ENCODE measurements around the gene SPTB. TPM values are rescaled to one million over a fixed set of nuclear protein-coding genes. Genes with fewer than 3 reads are reported as not detected.

Gene SPTB
- total and polyA plus RNA-seq, 4 donors, result 1.1 to 7.9 (median 3.5) TPM

- WGBS, 2 donors, result 95 to 100% methylated on average over 1 of the region's 1 CpG
- DNase-seq (no peak), ATAC-seq (ENCODE audit: low FRiP score) (no peak)
- intact Hi-C loops (cut with DNase I), result loop anchor here in 1 of 2 donors (5.0 kb wide), 3 partner anchors 41 to 136 kb away; no protein-coding TSS in a partner anchor
- Histone ChIP-seq H3K27me3 (ENCODE audit: control insufficient read depth in 1 of 2, insufficient read depth in 2 of 2, low read length in 1 of 2) (no peaks in the 10 kb centered on the region), H3K36me3 (ENCODE audit: control insufficient read depth in 1 of 2, insufficient read depth in 2 of 2, low read length in 1 of 2) (no peaks in the 10 kb centered on the region), H3K9me3 (ENCODE audit: control insufficient read depth, low read length) (no peaks in the 10 kb centered on the region), H3K27ac (ENCODE audit: low read depth in 1 of 2, low read length in 2 of 2) (no peak overlapping the region), H3K4me1 (ENCODE audit: control insufficient read depth in 1 of 2, insufficient read depth in 2 of 2, low read length in 2 of 2) (peaks cover 3 to 5% of the 10 kb centered on the region in 2 donors), H3K4me3 (ENCODE audit: low read length in 2 of 2) (no peak overlapping the region)
Measured at GRCh38 chr14:64801800-64802199, 77.9 kb downstream of the SPTB start.

- H3K27ac ChIP-seq (ENCODE audit: low read depth in 1 of 2, low read length in 2 of 2), result no peak overlapping the region
- no peaks in the 10 kb centered on the region for H3K9me3 ChIP-seq (ENCODE audit: control insufficient read depth, low read length)
- intact Hi-C loops (cut with DNase I), result loop anchor here in 1 of 2 donors (5.0 kb wide), 3 partner anchors 41 to 136 kb away; no protein-coding TSS in a partner anchor
- WGBS, 2 donors, result 74 to 80% methylated on average over 10 to 11 of the region's 11 CpGs
- H3K4me3 ChIP-seq (ENCODE audit: low read length in 2 of 2), result no peak overlapping the region
- H3K27me3 ChIP-seq (ENCODE audit: control insufficient read depth in 1 of 2, insufficient read depth in 2 of 2, low read length in 1 of 2), result no peaks in the 10 kb centered on the region
- no peaks in the 10 kb centered on the region for H3K36me3 ChIP-seq (ENCODE audit: control insufficient read depth in 1 of 2, insufficient read depth in 2 of 2, low read length in 1 of 2)
- DNase-seq, result no peak
- H3K4me1 ChIP-seq (ENCODE audit: control insufficient read depth in 1 of 2, insufficient read depth in 2 of 2, low read length in 2 of 2), result peaks cover 3 to 5% of the 10 kb centered on the region in 2 donors
- no peak for ATAC-seq (ENCODE audit: low FRiP score)
Measured at GRCh38 chr14:64801046-64801445, 78.7 kb downstream of the SPTB start.

GRCh38 chr14:64800000-64800399, 79.7 kb downstream of the SPTB start:
- no peak for DNase-seq
- Histone ChIP-seq H3K27me3 (ENCODE audit: control insufficient read depth in 1 of 2, insufficient read depth in 2 of 2, low read length in 1 of 2) (no peaks in the 10 kb centered on the region), H3K4me1 (ENCODE audit: control insufficient read depth in 1 of 2, insufficient read depth in 2 of 2, low read length in 2 of 2) (no peaks in the 10 kb centered on the region), H3K9me3 (ENCODE audit: control insufficient read depth, low read length) (no peaks in the 10 kb centered on the region), H3K27ac (ENCODE audit: low read depth in 1 of 2, low read length in 2 of 2) (no peak overlapping the region), H3K36me3 (ENCODE audit: control insufficient read depth in 1 of 2, insufficient read depth in 2 of 2, low read length in 1 of 2) (no peaks in the 10 kb centered on the region), H3K4me3 (ENCODE audit: low read length in 2 of 2) (no peak overlapping the region)
- 38 to 46% methylated on average over 3 of the region's 3 CpGs for WGBS, 2 donors
- ATAC-seq (ENCODE audit: low FRiP score), result no peak
- intact Hi-C loops (cut with DNase I), result loop anchor here in 1 of 2 donors (5.0 kb wide), 3 partner anchors 42 to 137 kb away; no protein-coding TSS in a partner anchor

- H3K36me3 ChIP-seq (ENCODE audit: control insufficient read depth in 1 of 2, insufficient read depth in 2 of 2, low read length in 1 of 2), result no peaks in the 10 kb centered on the region
- H3K27ac ChIP-seq (ENCODE audit: low read depth in 1 of 2, low read length in 2 of 2), result no peak overlapping the region
- no peaks in the 10 kb centered on the region for H3K4me1 ChIP-seq (ENCODE audit: control insufficient read depth in 1 of 2, insufficient read depth in 2 of 2, low read length in 2 of 2)
- DNase-seq, result no peak
- H3K27me3 ChIP-seq (ENCODE audit: control insufficient read depth in 1 of 2, insufficient read depth in 2 of 2, low read length in 1 of 2), result no peaks in the 10 kb centered on the region
- intact Hi-C loops (cut with DNase I), result no loop called here
- H3K4me3 ChIP-seq (ENCODE audit: low read length in 2 of 2), result no peak overlapping the region
- 95 to 96% methylated on average over 10 of the region's 10 CpGs for WGBS, 2 donors
- H3K9me3 ChIP-seq (ENCODE audit: control insufficient read depth, low read length), result no peaks in the 10 kb centered on the region
- ATAC-seq (ENCODE audit: low FRiP score), result no peak
Measured at GRCh38 chr14:64799555-64799954, 80.2 kb downstream of the SPTB start.

GRCh38 chr14:64796369-64796768, 83.3 kb downstream of the SPTB start:
- Histone ChIP-seq H3K9me3 (ENCODE audit: control insufficient read depth, low read length) (no peaks in the 10 kb centered on the region), H3K27ac (ENCODE audit: low read depth in 1 of 2, low read length in 2 of 2) (no peak overlapping the region), H3K36me3 (ENCODE audit: control insufficient read depth in 1 of 2, insufficient read depth in 2 of 2, low read length in 1 of 2) (no peaks in the 10 kb centered on the region), H3K27me3 (ENCODE audit: control insufficient read depth in 1 of 2, insufficient read depth in 2 of 2, low read length in 1 of 2) (no peaks in the 10 kb centered on the region), H3K4me3 (ENCODE audit: low read length in 2 of 2) (no peak overlapping the region), H3K4me1 (ENCODE audit: control insufficient read depth in 1 of 2, insufficient read depth in 2 of 2, low read length in 2 of 2) (no peaks in the 10 kb centered on the region)
- intact Hi-C loops (cut with DNase I), result no loop called here
- ATAC-seq (ENCODE audit: low FRiP score) (no peak), DNase-seq (no peak)
- WGBS, 2 donors, result 93 to 95% methylated on average over 11 of the region's 11 CpGs

GRCh38 chr14:64795921-64796320, 83.8 kb downstream of the SPTB start:
- Histone ChIP-seq H3K9me3 (ENCODE audit: control insufficient read depth, low read length) (no peaks in the 10 kb centered on the region), H3K27me3 (ENCODE audit: control insufficient read depth in 1 of 2, insufficient read depth in 2 of 2, low read length in 1 of 2) (no peaks in the 10 kb centered on the region), H3K36me3 (ENCODE audit: control insufficient read depth in 1 of 2, insufficient read depth in 2 of 2, low read length in 1 of 2) (no peaks in the 10 kb centered on the region), H3K27ac (ENCODE audit: low read depth in 1 of 2, low read length in 2 of 2) (no peak overlapping the region), H3K4me3 (ENCODE audit: low read length in 2 of 2) (no peak overlapping the region), H3K4me1 (ENCODE audit: control insufficient read depth in 1 of 2, insufficient read depth in 2 of 2, low read length in 2 of 2) (no peaks in the 10 kb centered on the region)
- 80 to 90% methylated on average over 3 of the region's 3 CpGs for WGBS, 2 donors
- intact Hi-C loops (cut with DNase I), result no loop called here
- DNase-seq, result no peak
- no peak for ATAC-seq (ENCODE audit: low FRiP score)

- ATAC-seq (ENCODE audit: low FRiP score) (no peak), DNase-seq (no peak)
- Histone ChIP-seq H3K9me3 (ENCODE audit: control insufficient read depth, low read length) (no peaks in the 10 kb centered on the region), H3K27me3 (ENCODE audit: control insufficient read depth in 1 of 2, insufficient read depth in 2 of 2, low read length in 1 of 2) (no peaks in the 10 kb centered on the region), H3K27ac (ENCODE audit: low read depth in 1 of 2, low read length in 2 of 2) (no peak overlapping the region), H3K4me3 (ENCODE audit: low read length in 2 of 2) (no peak overlapping the region), H3K36me3 (ENCODE audit: control insufficient read depth in 1 of 2, insufficient read depth in 2 of 2, low read length in 1 of 2) (no peaks in the 10 kb centered on the region), H3K4me1 (ENCODE audit: control insufficient read depth in 1 of 2, insufficient read depth in 2 of 2, low read length in 2 of 2) (no peaks in the 10 kb centered on the region)
- intact Hi-C loops (cut with DNase I), result no loop called here
- WGBS, 2 donors, result 94 to 96% methylated on average over 15 to 16 of the region's 16 CpGs
Measured at GRCh38 chr14:64795211-64795610, 84.5 kb downstream of the SPTB start.

- H3K27me3 ChIP-seq (ENCODE audit: control insufficient read depth in 1 of 2, insufficient read depth in 2 of 2, low read length in 1 of 2), result no peaks in the 10 kb centered on the region
- H3K36me3 ChIP-seq (ENCODE audit: control insufficient read depth in 1 of 2, insufficient read depth in 2 of 2, low read length in 1 of 2), result no peaks in the 10 kb centered on the region
- DNase-seq (no peak), ATAC-seq (ENCODE audit: low FRiP score) (no peak)
- H3K9me3 ChIP-seq (ENCODE audit: control insufficient read depth, low read length), result no peaks in the 10 kb centered on the region
- intact Hi-C loops (cut with DNase I), result no loop called here
- H3K27ac ChIP-seq (ENCODE audit: low read depth in 1 of 2, low read length in 2 of 2), result no peak overlapping the region
- no peaks in the 10 kb centered on the region for H3K4me1 ChIP-seq (ENCODE audit: control insufficient read depth in 1 of 2, insufficient read depth in 2 of 2, low read length in 2 of 2)
- no peak overlapping the region for H3K4me3 ChIP-seq (ENCODE audit: low read length in 2 of 2)
- 93 to 95% methylated on average over 26 of the region's 26 CpGs for WGBS, 2 donors
Measured at GRCh38 chr14:64792871-64793560, 86.7 kb downstream of the SPTB start.

- ATAC-seq (ENCODE audit: low FRiP score), result no peak
- Histone ChIP-seq H3K36me3 (ENCODE audit: control insufficient read depth in 1 of 2, insufficient read depth in 2 of 2, low read length in 1 of 2) (no peaks in the 10 kb centered on the region), H3K4me3 (ENCODE audit: low read length in 2 of 2) (no peak overlapping the region), H3K4me1 (ENCODE audit: control insufficient read depth in 1 of 2, insufficient read depth in 2 of 2, low read length in 2 of 2) (no peaks in the 10 kb centered on the region), H3K27ac (ENCODE audit: low read depth in 1 of 2, low read length in 2 of 2) (no peak overlapping the region), H3K27me3 (ENCODE audit: control insufficient read depth in 1 of 2, insufficient read depth in 2 of 2, low read length in 1 of 2) (no peaks in the 10 kb centered on the region), H3K9me3 (ENCODE audit: control insufficient read depth, low read length) (no peaks in the 10 kb centered on the region)
- 46 to 66% methylated on average over 4 of the region's 4 CpGs for WGBS, 2 donors
- intact Hi-C loops (cut with DNase I), result no loop called here
- no peak for DNase-seq
Measured at GRCh38 chr14:64792231-64792630, 87.5 kb downstream of the SPTB start.
